MCF 10A (cell line): ENCODE data around the gene PHC3. TPM values are rescaled to one million over a fixed set of nuclear protein-coding genes. Genes with fewer than 3 reads are reported as not detected.
"Not testable (repeated sequence)": the region's sequence is repeated elsewhere in the genome, so short reads cannot be mapped to it uniquely, and the experiment has no call there.

Experiments used
- BruUV-seq: library from RNA; stranded (reverse); fragments of 400-500 nt; replicated peaks from 2 replicates; lab custom pipeline; 2021; lab: Mats Ljungman, UMichigan
- CTCF ChIA-PET: fragments of 300-600 bp; sonication (Branson Sonifier 250); formaldehyde crosslinking; extraction: SDS; loops from one replicate; lab custom pipeline; 2021; ENCODE audit warnings: antibody characterized with exemption, inconsistent platforms; lab: Yijun Ruan, JAX
- POLR2A ChIA-PET: fragments of 300-600, 350-650 bp; sonication (Branson Sonifier 250); formaldehyde crosslinking; extraction: SDS; loops from one replicate; lab custom pipeline; 2020; ENCODE audit warnings: antibody characterized with exemption, inconsistent platforms; lab: Yijun Ruan, JAX
- DNase-seq: peaks from one replicate; pipeline ENCODE4 v3.0.0-alpha.2; 2018; ENCODE audit not compliant: unreplicated experiment
- H3K27ac Mint-ChIP-seq: one replicate; pipeline ENCODE4 v1.8.0; 2022; ENCODE audit warnings: mild to moderate bottlenecking, low read depth, mixed read lengths; ENCODE audit not compliant: unreplicated experiment
- H3K27me3 Mint-ChIP-seq: one replicate; pipeline ENCODE4 v1.8.0; 2022; ENCODE audit warnings: mixed read lengths; ENCODE audit not compliant: insufficient read depth, unreplicated experiment
- H3K36me3 Mint-ChIP-seq: one replicate; pipeline ENCODE4 v1.8.0; 2022; ENCODE audit warnings: mild to moderate bottlenecking, moderate library complexity, mixed read lengths; ENCODE audit not compliant: insufficient read depth, unreplicated experiment
- H3K4me1 Mint-ChIP-seq: one replicate; pipeline ENCODE4 v1.8.0; 2022; ENCODE audit warnings: mixed read lengths; ENCODE audit not compliant: insufficient read depth, unreplicated experiment
- H3K4me3 Mint-ChIP-seq: one replicate; pipeline ENCODE4 v1.8.0; 2022; ENCODE audit warnings: mild to moderate bottlenecking, moderate library complexity, mixed read lengths; ENCODE audit not compliant: unreplicated experiment
- H3K9me3 Mint-ChIP-seq: one replicate; pipeline ENCODE4 v1.8.0; 2022; ENCODE audit warnings: mixed read lengths; ENCODE audit not compliant: unreplicated experiment
- intact Hi-C: fragments of 100-400 bp; cut with micrococcal nuclease; formaldehyde crosslinking; loops from 2 replicates; pipeline ENCODE4 v1.14.1; 2022
- total RNA-seq: library from RNA; stranded (reverse); gene quantifications from 2 replicates; pipeline ENCODE4 v1.2.3, GENCODE V29; 2022
- TF ChIP-seq, protein P1 (sequence below): fragments of 200-600 bp; IDR thresholded peaks from one replicate; pipeline ENCODE4 v1.8.0; 2022; ENCODE audit warnings: antibody characterized with exemption, mild to moderate bottlenecking; ENCODE audit not compliant: unreplicated experiment

PHC3 gene
- total RNA-seq, 1 experiment from 2014 or later: 54.3 TPM

DNA sequence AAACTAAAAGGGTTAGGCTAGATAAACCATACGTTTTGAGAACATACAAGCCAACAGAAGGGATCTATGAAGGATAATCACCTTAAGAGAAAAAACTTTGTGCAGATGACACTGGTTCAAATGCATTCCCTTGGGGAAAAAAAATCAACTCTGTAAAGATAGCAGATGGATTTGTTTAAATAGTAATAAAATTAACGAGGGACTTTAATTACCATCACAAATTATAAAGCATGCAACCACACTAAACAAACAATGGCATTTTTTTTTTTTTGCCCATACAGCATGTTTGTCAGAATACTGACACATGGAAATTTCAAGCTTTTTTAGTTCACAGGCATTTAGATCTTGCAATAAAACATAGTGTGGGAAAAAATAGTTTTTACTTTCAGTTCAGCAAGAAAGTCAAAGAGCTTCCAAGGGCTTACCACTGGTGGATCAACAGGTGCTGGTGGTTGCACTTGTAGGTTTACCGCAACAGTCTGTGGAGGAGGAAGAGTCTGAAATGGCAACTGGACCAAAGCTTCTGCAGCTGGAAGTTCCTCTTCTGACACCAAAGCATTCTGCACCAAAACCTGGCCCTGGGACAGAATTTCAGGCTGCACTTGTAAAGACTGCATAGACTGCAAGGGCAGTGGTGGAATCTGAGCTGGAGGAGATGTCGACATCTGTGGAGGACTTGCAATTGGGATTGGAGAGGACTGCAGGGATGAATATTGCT is 53.1 kb downstream of the PHC3 start:
- no TSS peak for BruUV-seq
- peak overlapping the region; percentile 36 for H3K27ac Mint-ChIP-seq

DNA sequence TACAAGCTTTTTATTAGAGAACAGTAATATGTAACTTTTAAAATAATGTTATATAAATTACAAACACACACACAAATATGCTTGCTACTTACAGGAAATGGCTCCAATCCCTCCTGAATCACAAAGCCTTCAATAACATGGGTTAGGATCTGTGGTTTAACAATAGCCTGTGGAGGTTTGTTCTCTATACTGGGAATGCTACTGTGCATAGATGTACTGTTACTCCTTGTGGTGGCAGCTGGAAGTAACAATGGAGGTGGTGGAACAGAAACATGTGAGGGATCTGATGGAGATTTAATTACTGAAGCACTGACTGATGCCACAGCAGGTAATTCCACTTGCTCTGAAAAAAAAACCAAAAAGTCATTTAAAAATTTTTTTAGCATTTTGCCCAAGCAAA is 64.4 kb downstream of the PHC3 start:
- peak; percentile 7 for DNase-seq
- TF ChIP-seq, protein P1, sequence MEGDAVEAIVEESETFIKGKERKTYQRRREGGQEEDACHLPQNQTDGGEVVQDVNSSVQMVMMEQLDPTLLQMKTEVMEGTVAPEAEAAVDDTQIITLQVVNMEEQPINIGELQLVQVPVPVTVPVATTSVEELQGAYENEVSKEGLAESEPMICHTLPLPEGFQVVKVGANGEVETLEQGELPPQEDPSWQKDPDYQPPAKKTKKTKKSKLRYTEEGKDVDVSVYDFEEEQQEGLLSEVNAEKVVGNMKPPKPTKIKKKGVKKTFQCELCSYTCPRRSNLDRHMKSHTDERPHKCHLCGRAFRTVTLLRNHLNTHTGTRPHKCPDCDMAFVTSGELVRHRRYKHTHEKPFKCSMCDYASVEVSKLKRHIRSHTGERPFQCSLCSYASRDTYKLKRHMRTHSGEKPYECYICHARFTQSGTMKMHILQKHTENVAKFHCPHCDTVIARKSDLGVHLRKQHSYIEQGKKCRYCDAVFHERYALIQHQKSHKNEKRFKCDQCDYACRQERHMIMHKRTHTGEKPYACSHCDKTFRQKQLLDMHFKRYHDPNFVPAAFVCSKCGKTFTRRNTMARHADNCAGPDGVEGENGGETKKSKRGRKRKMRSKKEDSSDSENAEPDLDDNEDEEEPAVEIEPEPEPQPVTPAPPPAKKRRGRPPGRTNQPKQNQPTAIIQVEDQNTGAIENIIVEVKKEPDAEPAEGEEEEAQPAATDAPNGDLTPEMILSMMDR: no peak
- Mint-ChIP-seq H3K27ac (no peak overlapping the region), H3K9me3 (no peaks in the 10 kb centered on the region), H3K4me3 (no peak overlapping the region), H3K36me3 (peaks cover 86% of the 10 kb centered on the region), H3K4me1 (no peaks in the 10 kb centered on the region), H3K27me3 (no peaks in the 10 kb centered on the region)
- no TSS peak for BruUV-seq
- intact Hi-C loops: no loop called here
- ChIA-PET POLR2A (interaction anchor here (1.2 kb wide), 1 partner anchor 9 kb away, joined by 6 read pairs; no protein-coding TSS in a partner anchor), CTCF (interaction anchor here (0.6 to 1.2 kb wide), 6 partner anchors 11 to 695 kb away, joined by 3 to 4 read pairs (median 3); no protein-coding TSS in a partner anchor)

More for the DNA sequence above, 53.1 kb downstream of the PHC3 start:
- CTCF ChIA-PET: interaction anchor here (0.5 to 1.8 kb wide), 3 partner anchors 10 to 1100 kb away, joined by 3 to 8 read pairs (median 4); no protein-coding TSS in a partner anchor
- Mint-ChIP-seq H3K4me3 (no peak overlapping the region), H3K27me3 (no peaks in the 10 kb centered on the region), H3K9me3 (no peaks in the 10 kb centered on the region), H3K36me3 (peaks cover 51% of the 10 kb centered on the region), H3K4me1 (peaks cover 11% of the 10 kb centered on the region)
- TF ChIP-seq, protein P1: no peak
- intact Hi-C loops: no loop called here
- POLR2A ChIA-PET: interaction anchor here (1.1 to 1.5 kb wide), 4 partner anchors 9 to 20 kb away, joined by 3 to 4 read pairs (median 3); no protein-coding TSS in a partner anchor
- peak; percentile 5 for DNase-seq

DNA sequence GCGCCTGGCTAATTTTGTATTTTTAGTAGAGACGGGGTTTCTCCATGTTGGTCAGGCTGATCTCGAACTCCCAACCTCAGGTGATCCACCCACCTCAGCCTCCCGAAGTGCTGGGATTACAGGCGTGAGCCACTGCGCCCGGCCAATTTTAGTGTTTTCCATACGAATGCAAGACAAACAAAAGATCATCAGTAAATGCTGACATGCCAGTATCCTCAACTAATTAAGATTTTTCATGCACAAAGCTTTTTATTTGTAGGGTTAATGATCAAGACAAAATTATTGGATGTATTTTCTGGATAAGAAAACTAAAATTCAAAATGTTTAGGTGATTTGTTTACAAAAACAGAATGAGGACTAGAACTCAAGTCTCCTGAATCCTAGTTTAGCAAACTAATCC is 67.4 kb downstream of the PHC3 start:
- intact Hi-C loops, H3K27me3 Mint-ChIP-seq, BruUV-seq, H3K9me3 Mint-ChIP-seq, DNase-seq, H3K4me3 Mint-ChIP-seq, H3K4me1 Mint-ChIP-seq, H3K27ac Mint-ChIP-seq: not testable (repeated sequence)
- H3K36me3 Mint-ChIP-seq: peaks cover 83% of the 10 kb centered on the region
- ChIA-PET CTCF (interaction anchor here (0.7 kb wide), 1 partner anchor 27 kb away, joined by 3 read pairs; no protein-coding TSS in a partner anchor), POLR2A (interaction anchor here (1.0 kb wide), 1 partner anchor 19 kb away, joined by 4 read pairs; no protein-coding TSS in a partner anchor)

DNA sequence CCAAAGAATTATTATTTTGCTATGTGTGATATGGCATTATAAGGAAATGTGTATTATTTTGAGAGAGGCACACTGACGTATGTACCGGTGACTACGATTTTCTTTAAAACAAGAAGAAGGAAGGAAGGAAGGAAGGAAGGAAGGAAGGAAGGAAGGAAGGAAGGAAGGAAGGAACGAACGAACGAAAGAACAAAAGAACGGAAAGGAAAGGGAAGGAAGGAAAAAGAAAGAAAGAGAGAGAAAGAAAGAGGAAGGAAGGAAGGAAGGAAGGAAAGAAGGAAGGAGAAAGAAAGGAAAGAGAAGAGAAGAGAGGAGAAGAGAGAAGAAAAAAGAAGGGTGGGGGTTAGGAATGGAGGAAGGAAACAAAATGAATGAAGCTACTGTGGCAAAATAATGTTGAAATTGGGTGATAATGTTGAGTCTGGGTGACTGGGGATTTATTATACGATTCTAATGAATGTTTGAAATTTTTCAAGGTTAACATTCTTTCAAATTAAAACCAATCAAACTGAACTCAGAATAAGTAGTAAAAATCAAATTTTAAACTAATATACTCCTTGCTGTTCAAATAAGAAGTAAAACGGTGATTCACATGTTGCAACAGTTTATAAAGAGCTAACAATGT is 70.3 kb downstream of the PHC3 start:
- H3K27ac Mint-ChIP-seq: no peak overlapping the region
- POLR2A ChIA-PET: no interaction called here
- H3K27me3 Mint-ChIP-seq: no peaks in the 10 kb centered on the region
- no peak overlapping the region for H3K4me3 Mint-ChIP-seq
- BruUV-seq: no TSS peak
- CTCF ChIA-PET: interaction anchor here (0.6 kb wide), 1 partner anchor 66 kb away, joined by 3 read pairs; no protein-coding TSS in a partner anchor
- no peaks in the 10 kb centered on the region for H3K9me3 Mint-ChIP-seq
- intact Hi-C loops: no loop called here
- H3K36me3 Mint-ChIP-seq: peaks cover 66% of the 10 kb centered on the region
- H3K4me1 Mint-ChIP-seq: no peaks in the 10 kb centered on the region
- TF ChIP-seq, protein P1: no peak
- DNase-seq: no peak
